H7 (cell line): ENCODE measurements around the gene MICU1. TPM values are rescaled to one million over a fixed set of nuclear protein-coding genes. Genes with fewer than 3 reads are reported as not detected.
"Not testable (repeated sequence)": the region's sequence is repeated elsewhere in the genome, so short reads cannot be mapped to it uniquely, and the experiment has no call there.

ENCODE experiments used
- DNase-seq: peaks from one replicate; pipeline ENCODE4 v3.0.0; 2012
- H3K27me3 ChIP-seq: 2 replicates; pipeline ENCODE4 v1.6.0; 2011; ENCODE audit warnings: mild to moderate bottlenecking, low read length; ENCODE audit not compliant: control insufficient read depth, insufficient read depth
- H3K36me3 ChIP-seq: replicated peaks from 2 replicates; pipeline ENCODE4 v1.5.1; 2011; ENCODE audit warnings: low read length; ENCODE audit not compliant: control insufficient read depth, insufficient read depth
- H3K4me3 ChIP-seq: 2 replicates; pipeline ENCODE4 v1.5.1; 2011; ENCODE audit warnings: low read depth, mild to moderate bottlenecking, control low read depth, low read length, moderate library complexity; ENCODE audit not compliant: insufficient read depth
- total RNA-seq: library from RNA; depleted of rRNA; stranded (reverse); fragments of >200 nt; shearing (Covaris generic); gene quantifications from 2 replicates; pipeline ENCODE4 v1.2.3, GENCODE V29; 2014

The MICU1 gene
- total RNA-seq, 1 experiment from 2014 or later = 41.0 TPM

- Histone ChIP-seq H3K27me3 (no peaks in the 10 kb centered on the region), H3K4me3 (no peak overlapping the region), H3K36me3 (peaks cover 14% of the 10 kb centered on the region)
- no peak for DNase-seq
Observed at GRCh38 chr10:72333112-72334015, 292.5 kb downstream of the MICU1 start.

GRCh38 chr10:72332423-72333111 is 293.3 kb downstream of the MICU1 start:
- peaks cover 10% of the 10 kb centered on the region for H3K36me3 ChIP-seq
- DNase-seq = no peak
- H3K4me3 ChIP-seq = peak overlapping the region; percentile 8; the same call in 1 of the 2 replicates
- H3K27me3 ChIP-seq = no peaks in the 10 kb centered on the region

- DNase-seq = peak; percentile 97
- no peaks in the 10 kb centered on the region for H3K27me3 ChIP-seq
- H3K4me3 ChIP-seq = peak overlapping the region; percentile 16; the same call in 1 of the 2 replicates
- peaks cover 8% of the 10 kb centered on the region for H3K36me3 ChIP-seq
Observed at GRCh38 chr10:72331575-72332422, 294.1 kb downstream of the MICU1 start.

- no peak for DNase-seq
- H3K4me3 ChIP-seq = no peak overlapping the region
- H3K36me3 ChIP-seq = no peaks in the 10 kb centered on the region
- no peaks in the 10 kb centered on the region for H3K27me3 ChIP-seq
Observed at GRCh38 chr10:72330069-72330426, 295.8 kb downstream of the MICU1 start.

GRCh38 chr10:72329290-72330068 is 296.4 kb downstream of the MICU1 start:
- no peaks in the 10 kb centered on the region for H3K27me3 ChIP-seq
- DNase-seq = no peak
- no peaks in the 10 kb centered on the region for H3K36me3 ChIP-seq
- no peak overlapping the region for H3K4me3 ChIP-seq

- no peaks in the 10 kb centered on the region for H3K36me3 ChIP-seq
- DNase-seq = no peak
- no peak overlapping the region for H3K4me3 ChIP-seq
- no peaks in the 10 kb centered on the region for H3K27me3 ChIP-seq
Observed at GRCh38 chr10:72328829-72329204, 297.1 kb downstream of the MICU1 start.

GRCh38 chr10:72328045-72328828 is 297.6 kb downstream of the MICU1 start:
- no peaks in the 10 kb centered on the region for H3K36me3 ChIP-seq
- H3K4me3 ChIP-seq = no peak overlapping the region
- no peaks in the 10 kb centered on the region for H3K27me3 ChIP-seq
- DNase-seq = peak; percentile 90

GRCh38 chr10:72326665-72327603 is 298.9 kb downstream of the MICU1 start:
- not testable (repeated sequence) for H3K4me3 ChIP-seq, H3K36me3 ChIP-seq, DNase-seq, H3K27me3 ChIP-seq

- DNase-seq = peak; percentile 76
- H3K4me3 ChIP-seq, H3K36me3 ChIP-seq, H3K27me3 ChIP-seq: not testable (repeated sequence)
Observed at GRCh38 chr10:72325243-72326175, 300.4 kb downstream of the MICU1 start.

GRCh38 chr10:72323771-72324191 is 302.1 kb downstream of the MICU1 start:
- Histone ChIP-seq H3K4me3 (no peak overlapping the region), H3K36me3 (no peaks in the 10 kb centered on the region), H3K27me3 (no peaks in the 10 kb centered on the region)
- no peak for DNase-seq

GRCh38 chr10:72323108-72323749 is 302.6 kb downstream of the MICU1 start:
- Histone ChIP-seq H3K4me3 (no peak overlapping the region), H3K36me3 (no peaks in the 10 kb centered on the region), H3K27me3 (no peaks in the 10 kb centered on the region)
- DNase-seq = no peak
